Mucosa of rectum (tissue), 2 donors: ENCODE measurements around the gene PATJ.
"Not testable (repeated sequence)": the region's sequence is repeated elsewhere in the genome, so short reads cannot be mapped to it uniquely, and the experiment has no call there.

Experiments used
- H3K27ac ChIP-seq, 2 donors: one replicate each; pipeline ENCODE4 v1.7.0; 2013; ENCODE audit warnings: inconsistent platforms in 2 of 2, low read depth in 2 of 2, low read length in 2 of 2
- H3K27me3 ChIP-seq, 2 donors: one replicate each; pipeline ENCODE4 v1.7.0; 2013; ENCODE audit warnings: low read length in 2 of 2; ENCODE audit not compliant: control insufficient read depth in 2 of 2, insufficient read depth in 2 of 2
- H3K36me3 ChIP-seq, 2 donors: one replicate each; pipeline ENCODE4 v1.7.0; 2013; ENCODE audit warnings: low read length in 2 of 2; ENCODE audit not compliant: control insufficient read depth in 2 of 2, insufficient read depth in 2 of 2
- H3K4me1 ChIP-seq, 2 donors: one replicate each; pipeline ENCODE4 v1.7.0; 2013; ENCODE audit warnings: low read length in 2 of 2, mild to moderate bottlenecking in 1 of 2; ENCODE audit not compliant: control insufficient read depth in 2 of 2, insufficient read depth in 2 of 2
- H3K4me3 ChIP-seq, 2 donors: one replicate each; pipeline ENCODE4 v1.7.0; 2013; ENCODE audit warnings: low read length in 2 of 2
- H3K9ac ChIP-seq, 2 donors: one replicate each; pipeline ENCODE4 v1.7.0; 2013; ENCODE audit warnings: low read length in 2 of 2, low read depth in 1 of 2, mild to moderate bottlenecking in 1 of 2
- H3K9me3 ChIP-seq, 2 donors: one replicate each; pipeline ENCODE4 v1.7.0; 2013; ENCODE audit warnings: low read length in 2 of 2; ENCODE audit not compliant: control insufficient read depth in 2 of 2
- donor health status: healthy.
- donor health status: Normal muscosa, but diverticular disease.

PATJ gene

GRCh38 chr1:62128745-62129144 is 386.5 kb downstream of the PATJ start:
- Histone ChIP-seq H3K36me3 (peaks cover 0 to 11% of the 10 kb centered on the region in 2 donors), H3K9me3 (no peaks in the 10 kb centered on the region), H3K4me1 (no peaks in the 10 kb centered on the region), H3K27me3 (no peaks in the 10 kb centered on the region), H3K4me3 (no peak overlapping the region), H3K9ac (no peak overlapping the region), H3K27ac (no peak overlapping the region)

DNA sequence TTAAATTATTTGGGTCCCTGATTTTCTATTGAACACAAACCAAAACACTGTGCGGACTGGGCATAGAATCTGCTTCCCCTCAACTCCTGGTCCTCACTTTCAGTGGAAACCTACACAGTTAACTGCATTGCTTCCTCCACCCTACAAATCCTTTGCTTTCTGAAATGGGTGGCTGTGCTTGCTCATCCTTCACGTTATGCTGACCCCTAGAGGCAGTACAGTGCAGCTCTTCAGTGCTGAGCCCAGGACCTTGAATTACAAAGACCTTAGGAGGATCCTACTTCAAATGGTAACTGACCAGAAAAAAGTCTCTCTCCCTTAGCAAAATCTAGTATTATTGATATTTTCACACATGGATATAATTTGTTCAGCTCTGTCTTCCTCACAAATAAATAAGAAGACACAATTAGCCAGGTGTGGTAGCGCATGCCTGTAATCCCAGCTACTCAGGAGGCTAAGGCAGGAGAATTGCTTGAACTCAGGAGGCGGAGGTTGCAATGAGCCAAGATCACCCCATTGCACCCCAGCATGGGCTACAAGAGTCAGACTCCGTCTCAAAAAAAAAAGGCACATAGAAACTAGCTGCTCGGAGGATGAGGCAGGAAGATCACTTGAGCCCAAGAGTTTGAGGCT is 388.9 kb downstream of the PATJ start:
- Histone ChIP-seq H3K9me3 (no peaks in the 10 kb centered on the region), H3K9ac (no peak overlapping the region), H3K36me3 (peaks cover 0 to 11% of the 10 kb centered on the region in 2 donors), H3K4me3 (no peak overlapping the region), H3K4me1 (no peaks in the 10 kb centered on the region), H3K27me3 (no peaks in the 10 kb centered on the region), H3K27ac (no peak overlapping the region)

- no peaks in the 10 kb centered on the region for H3K9me3 ChIP-seq
- H3K9ac ChIP-seq = no peak overlapping the region
- no peak overlapping the region for H3K27ac ChIP-seq
- no peak overlapping the region for H3K4me3 ChIP-seq
- no peaks in the 10 kb centered on the region for H3K4me1 ChIP-seq
- H3K27me3 ChIP-seq = no peaks in the 10 kb centered on the region
- peaks cover under 1 to 7% of the 10 kb centered on the region in 2 donors for H3K36me3 ChIP-seq
Observed at GRCh38 chr1:62138029-62138428, 395.7 kb downstream of the PATJ start.

DNA sequence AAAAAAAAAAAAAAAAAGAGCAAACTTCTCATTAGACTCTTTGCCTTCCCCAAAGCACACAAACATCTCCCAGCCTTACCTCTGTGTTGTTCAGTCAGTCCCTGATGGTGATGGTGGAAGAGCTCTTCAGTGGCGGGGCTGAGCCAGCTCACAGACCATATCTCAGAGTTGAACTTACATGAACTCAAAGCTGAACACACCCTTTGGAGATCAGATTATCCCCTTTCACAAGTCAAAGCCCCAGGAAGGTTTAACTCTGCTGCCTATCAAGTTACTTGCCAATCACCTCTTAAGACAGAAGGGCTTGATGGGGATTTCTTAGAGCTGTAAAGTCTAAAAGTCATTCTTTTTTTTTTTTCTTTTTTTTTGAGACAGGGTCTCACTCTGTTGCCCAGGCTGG is 397.1 kb downstream of the PATJ start:
- H3K36me3 ChIP-seq = peaks cover 2 to 7% of the 10 kb centered on the region in 2 donors
- no peaks in the 10 kb centered on the region for H3K9me3 ChIP-seq
- no peak overlapping the region for H3K4me3 ChIP-seq
- no peaks in the 10 kb centered on the region for H3K27me3 ChIP-seq
- H3K27ac ChIP-seq = no peak overlapping the region
- no peak overlapping the region for H3K9ac ChIP-seq
- no peaks in the 10 kb centered on the region for H3K4me1 ChIP-seq

DNA sequence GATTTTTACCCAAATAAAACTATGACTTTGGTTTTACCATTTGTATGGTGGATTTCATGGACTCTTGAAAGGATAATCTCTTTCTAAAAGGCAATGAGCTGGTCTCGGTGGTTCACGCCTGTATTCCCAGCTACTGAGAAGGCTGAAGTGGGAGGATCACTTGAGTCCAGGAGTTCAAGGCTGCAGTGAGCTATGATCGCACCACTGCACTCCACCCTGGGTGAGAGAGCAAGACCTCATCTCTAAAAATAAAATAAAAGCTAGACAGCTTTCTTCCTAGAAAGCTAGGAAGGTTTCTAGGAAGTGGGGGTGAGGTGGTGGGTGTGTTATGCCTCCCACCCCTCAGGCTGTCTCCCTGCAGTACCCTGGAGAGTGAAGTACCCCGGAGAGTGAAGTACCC is 398.4 kb downstream of the PATJ start:
- H3K27ac ChIP-seq = no peak overlapping the region
- H3K27me3 ChIP-seq = no peaks in the 10 kb centered on the region
- H3K9ac ChIP-seq = no peak overlapping the region
- no peaks in the 10 kb centered on the region for H3K9me3 ChIP-seq
- H3K4me3 ChIP-seq = no peak overlapping the region
- H3K36me3 ChIP-seq = peaks cover 2 to 9% of the 10 kb centered on the region in 2 donors
- no peaks in the 10 kb centered on the region for H3K4me1 ChIP-seq

DNA sequence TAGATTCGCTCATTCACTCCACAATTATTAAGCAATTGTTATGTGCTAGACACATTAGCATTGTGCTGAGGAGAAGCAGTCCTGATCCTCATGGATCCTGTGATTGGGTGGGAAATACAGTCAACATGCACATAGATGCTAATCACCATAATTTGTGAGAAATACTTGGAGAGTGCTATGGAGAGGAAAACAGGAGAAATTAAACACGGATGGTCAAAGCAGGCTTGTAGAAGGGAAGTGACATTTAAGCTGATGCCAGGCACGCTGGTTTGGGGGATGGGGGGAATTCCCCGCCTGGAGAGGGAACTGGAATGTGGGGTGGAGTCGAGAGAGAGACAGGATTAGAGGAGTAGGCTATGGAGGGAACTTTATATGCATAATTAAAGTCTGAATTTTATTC is 400.2 kb downstream of the PATJ start:
- H3K9ac ChIP-seq = no peak overlapping the region
- no peaks in the 10 kb centered on the region for H3K9me3 ChIP-seq
- no peaks in the 10 kb centered on the region for H3K27me3 ChIP-seq
- no peak overlapping the region for H3K27ac ChIP-seq
- H3K4me3 ChIP-seq = no peak overlapping the region
- peaks cover 2 to 12% of the 10 kb centered on the region in 2 donors for H3K36me3 ChIP-seq
- no peaks in the 10 kb centered on the region for H3K4me1 ChIP-seq

DNA sequence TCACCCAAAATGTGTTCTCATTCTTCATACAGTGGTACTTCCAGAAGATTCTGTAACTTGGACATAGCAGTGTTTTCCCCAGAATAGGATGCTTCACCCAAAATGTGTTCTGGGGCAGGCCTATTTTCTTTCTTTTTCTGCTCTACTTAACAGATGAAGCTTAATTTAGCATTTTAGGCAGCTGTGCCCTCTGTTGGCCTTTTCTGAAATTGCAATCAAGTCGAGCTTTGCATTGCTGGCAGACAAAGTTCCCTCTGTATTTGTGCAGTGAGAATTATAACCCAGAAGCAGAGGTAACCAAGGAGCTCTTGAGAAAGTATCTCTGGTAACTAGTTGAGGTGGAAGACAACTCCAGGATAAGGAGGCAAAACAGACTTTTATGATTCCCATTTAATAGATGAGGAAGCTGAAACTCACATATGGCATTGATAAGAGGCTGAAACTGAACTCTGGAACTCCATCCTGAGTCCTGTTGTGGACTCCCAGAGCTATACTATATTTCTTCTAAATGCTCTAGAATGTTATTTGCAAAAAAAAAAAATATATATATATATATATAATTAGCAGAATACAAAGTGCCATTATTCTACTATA is 402.1 kb downstream of the PATJ start:
- Histone ChIP-seq H3K9ac (no peak overlapping the region), H3K27ac (no peak overlapping the region), H3K9me3 (no peaks in the 10 kb centered on the region), H3K36me3 (peaks cover 7 to 11% of the 10 kb centered on the region in 2 donors), H3K4me1 (no peaks in the 10 kb centered on the region), H3K27me3 (no peaks in the 10 kb centered on the region), H3K4me3 (no peak overlapping the region)

- peaks cover 6 to 7% of the 10 kb centered on the region in 2 donors for H3K36me3 ChIP-seq
- H3K27me3 ChIP-seq = no peaks in the 10 kb centered on the region
- no peak overlapping the region for H3K27ac ChIP-seq
- H3K9me3 ChIP-seq = no peaks in the 10 kb centered on the region
- no peaks in the 10 kb centered on the region for H3K4me1 ChIP-seq
- no peak overlapping the region for H3K9ac ChIP-seq
- H3K4me3 ChIP-seq = no peak overlapping the region
Observed at GRCh38 chr1:62159940-62160348, 417.7 kb downstream of the PATJ start.

- Histone ChIP-seq H3K4me1 (no peaks in the 10 kb centered on the region), H3K9ac (no peak overlapping the region), H3K36me3 (peaks cover 3 to 7% of the 10 kb centered on the region in 2 donors), H3K4me3 (no peak overlapping the region), H3K27ac (no peak overlapping the region), H3K27me3 (no peaks in the 10 kb centered on the region), H3K9me3 (no peaks in the 10 kb centered on the region)
Observed at GRCh38 chr1:62161711-62162110, 419.4 kb downstream of the PATJ start.

- not testable (repeated sequence) for H3K27me3 ChIP-seq, H3K4me1 ChIP-seq, H3K9me3 ChIP-seq
Observed at GRCh38 chr1:62170380-62170779, 428.1 kb downstream of the PATJ start.

More at GRCh38 chr1:62170380-62170779, 428.1 kb downstream of the PATJ start:
- not testable (repeated sequence) for H3K27ac ChIP-seq, H3K9ac ChIP-seq, H3K4me3 ChIP-seq, H3K36me3 ChIP-seq
